ENCODE data around the gene LURAP1L. TPM values are rescaled to one million over a fixed set of nuclear protein-coding genes. Genes with fewer than 3 reads are reported as not detected.

Gene LURAP1L
- polyA plus RNA-seq, 1 donor, result 18.8 TPM

DNA sequence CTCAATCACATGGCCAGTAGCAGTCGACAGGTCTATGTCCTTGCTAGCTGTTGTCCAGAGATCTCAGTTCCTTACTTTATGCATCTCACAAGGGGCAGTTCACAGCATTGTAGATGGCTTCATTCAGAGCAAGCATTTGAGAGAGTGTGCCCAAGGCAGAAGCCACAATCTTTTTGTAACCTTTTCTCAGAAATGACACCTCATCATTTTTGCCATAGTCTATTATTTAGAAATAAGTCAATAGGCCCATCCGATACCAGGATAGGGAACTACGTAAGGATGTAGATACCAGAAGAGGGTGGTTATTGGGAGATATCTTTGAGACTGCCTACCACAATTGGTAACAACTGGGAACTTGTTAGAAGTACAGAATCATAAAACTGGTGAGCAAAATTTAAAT, 37.1 kb downstream of the LURAP1L start:
- DNase-seq, result no peak

DNA sequence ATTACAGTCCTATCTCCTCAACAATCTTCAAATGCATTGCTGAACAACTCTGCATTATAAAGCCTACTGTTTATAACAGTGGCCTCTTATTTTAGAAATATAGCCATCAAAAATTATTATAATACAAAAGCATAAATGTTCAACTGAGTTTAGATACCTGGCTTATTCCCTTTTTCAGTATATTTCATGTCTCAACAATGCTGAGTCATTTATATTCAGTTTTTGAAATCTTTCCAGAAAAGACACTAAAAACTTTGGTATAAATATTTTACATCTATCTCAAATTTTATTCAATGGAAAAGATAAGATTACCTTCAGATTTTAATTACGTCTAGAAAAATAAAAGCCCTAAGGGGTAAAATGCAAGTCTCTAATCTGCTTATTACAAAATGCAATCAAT, 37.9 kb downstream of the LURAP1L start:
- DNase-seq, result no peak

DNA sequence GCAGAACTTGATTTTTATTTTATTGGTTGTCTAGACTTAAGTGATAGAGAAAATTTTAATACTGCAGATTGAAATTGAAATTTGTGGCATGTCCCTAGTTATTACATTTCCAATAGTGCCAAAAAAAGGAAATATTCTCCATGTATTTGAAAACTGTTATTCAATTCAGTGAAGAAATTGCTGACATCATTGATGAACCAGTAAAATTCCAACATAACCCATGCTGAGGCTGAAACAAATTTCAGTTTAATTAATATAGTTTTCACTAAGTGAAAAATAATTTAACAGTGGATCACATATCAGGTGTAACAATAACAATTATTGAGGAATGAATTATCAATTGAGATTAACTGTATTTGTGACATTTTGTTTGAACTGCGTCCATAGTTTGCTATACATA, 38.7 kb downstream of the LURAP1L start:
- DNase-seq, result no peak

DNA sequence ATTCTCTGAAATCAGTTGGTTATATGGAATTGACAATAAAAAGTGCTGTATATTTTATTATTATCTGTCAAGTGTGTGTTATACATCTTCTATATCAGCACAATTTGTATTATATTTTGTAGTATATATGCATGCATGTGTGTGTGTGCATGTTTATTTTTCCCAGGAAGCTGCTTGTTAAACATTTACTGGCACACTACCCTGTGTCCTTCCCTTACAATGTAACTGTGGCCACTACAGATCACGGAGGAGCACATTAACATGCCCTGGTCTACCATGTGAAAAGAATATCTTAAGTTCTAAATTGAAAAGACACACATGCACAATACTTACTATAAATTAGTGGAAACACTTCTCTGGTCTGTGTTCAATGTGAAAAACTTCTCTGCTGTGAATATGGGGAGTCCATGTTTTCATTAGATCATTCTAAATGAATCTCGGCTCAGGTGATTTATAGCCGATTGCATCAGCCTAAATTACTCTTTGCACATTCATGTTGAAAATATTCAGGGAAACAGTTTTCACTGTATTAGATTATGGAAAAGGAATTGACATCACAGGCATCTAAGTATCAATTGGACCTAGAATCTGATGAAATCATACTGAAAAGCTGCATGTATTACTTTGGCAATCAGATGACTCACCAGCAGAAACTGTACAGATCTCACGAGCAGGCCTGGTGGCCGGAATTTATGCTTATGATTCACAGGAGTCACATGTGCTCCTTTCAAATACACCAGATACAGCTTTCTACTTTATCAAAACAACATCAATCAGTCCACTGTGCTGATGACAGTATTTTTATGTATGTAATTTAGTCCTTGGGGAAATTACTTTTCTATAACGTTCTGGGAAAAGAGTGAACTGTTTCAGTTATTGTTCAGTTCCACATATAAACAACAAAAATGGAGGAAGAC, 39.4 kb downstream of the LURAP1L start:
- peak; percentile 72 for DNase-seq

DNA sequence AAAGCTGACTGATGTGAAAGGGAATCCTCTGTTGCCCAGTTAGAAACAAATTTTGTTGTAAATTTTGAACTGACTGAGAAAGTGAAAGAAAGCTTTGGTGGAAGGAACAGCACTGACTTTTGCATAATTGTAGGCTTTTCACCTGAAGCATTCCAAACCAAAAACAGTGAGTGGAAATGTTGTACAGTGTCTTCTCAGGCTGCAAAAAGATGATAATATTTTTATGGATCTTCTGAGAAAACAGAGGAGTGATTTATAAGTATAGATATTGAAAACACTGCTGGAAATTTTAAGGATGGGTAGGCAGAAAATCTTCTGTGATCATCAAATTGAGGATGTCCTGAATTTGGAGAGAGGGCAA, 40.0 kb downstream of the LURAP1L start:
- no peak for DNase-seq

DNA sequence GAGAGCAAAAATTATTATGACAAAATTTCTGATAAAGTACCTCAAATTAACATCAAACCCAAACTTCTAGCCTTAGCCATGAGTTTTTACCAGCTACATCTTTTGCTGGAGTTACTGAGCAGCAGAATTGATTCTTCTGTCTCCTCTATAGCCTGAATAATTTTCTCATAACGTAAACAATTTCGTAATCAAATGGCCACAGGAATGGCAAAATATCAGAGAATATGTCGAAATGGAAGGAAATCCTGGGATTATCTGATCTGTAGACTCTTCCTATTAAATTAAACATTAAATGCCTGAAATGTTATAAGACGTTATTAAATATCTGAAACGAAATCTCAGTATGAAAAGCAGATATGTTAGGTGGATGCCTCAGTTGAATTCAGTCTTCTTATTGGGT, 41.1 kb downstream of the LURAP1L start:
- DNase-seq, result no peak

DNA sequence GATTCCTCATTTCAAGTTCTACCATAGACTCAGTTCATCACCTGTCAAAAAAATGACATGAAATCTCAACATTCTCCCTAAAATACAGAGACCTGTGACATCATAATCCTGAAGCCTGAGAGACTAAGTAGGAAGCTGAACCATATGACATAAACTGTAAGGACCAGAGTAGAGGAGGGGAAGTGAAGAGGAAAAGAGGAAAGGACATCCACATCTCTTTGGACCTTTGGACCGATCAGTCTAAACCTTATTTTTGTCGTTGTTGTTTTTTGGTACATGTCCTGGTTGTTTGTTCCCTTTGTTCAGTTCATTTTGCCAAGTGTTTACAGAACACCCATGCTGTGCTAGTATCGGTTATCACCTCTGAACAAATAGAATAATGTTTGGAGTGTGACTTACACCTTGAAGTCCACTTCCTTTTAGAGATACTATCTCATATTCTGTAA, 41.9 kb downstream of the LURAP1L start:
- DNase-seq, result no peak

DNA sequence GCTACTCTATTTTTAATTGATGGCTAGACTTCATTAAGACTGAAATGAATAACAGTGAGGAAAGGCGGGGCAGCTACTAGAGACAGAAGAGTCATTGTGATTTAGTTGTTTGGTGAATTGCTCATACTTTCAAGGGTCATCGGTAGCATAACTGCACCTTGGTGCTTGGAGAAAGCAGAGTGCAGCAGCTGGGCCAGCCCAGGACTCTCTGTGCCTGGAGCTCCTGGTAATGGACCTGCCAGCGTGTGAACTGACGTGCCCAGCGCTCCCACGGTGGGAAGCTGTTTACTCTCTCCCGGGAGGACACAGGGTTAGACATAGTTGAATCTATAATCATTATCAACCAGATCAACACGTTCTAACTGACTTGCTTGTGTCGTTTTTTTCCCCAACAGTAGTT, 42.9 kb downstream of the LURAP1L start:
- peak; percentile 28 for DNase-seq

DNA sequence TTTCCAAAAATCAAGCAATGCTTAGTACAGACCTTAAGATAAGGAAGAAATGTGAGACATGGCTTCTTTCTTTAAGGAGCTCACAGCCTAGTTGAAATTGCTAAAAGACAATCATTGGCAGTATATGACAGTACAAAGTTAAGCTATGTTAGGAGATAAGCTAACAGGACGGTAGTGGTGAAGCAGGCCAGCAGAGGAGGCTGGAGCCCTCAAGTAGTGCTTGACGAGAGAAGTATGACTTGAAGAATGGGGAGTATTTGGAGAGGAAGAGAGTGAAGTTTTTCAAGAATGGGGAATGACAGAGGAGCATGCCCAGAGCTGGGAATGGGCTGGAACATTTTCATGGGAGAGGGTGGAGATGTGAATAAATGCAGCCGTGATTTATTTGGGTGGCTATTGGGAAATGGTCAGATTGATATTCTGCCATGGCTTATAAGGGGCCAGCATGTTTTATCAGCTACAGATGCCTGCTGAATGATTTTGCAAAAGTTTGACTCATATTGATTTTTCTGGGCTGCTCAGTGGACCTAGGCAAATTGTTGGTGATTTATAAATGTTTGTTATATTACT, 43.7 kb downstream of the LURAP1L start:
- DNase-seq, result no peak

DNA sequence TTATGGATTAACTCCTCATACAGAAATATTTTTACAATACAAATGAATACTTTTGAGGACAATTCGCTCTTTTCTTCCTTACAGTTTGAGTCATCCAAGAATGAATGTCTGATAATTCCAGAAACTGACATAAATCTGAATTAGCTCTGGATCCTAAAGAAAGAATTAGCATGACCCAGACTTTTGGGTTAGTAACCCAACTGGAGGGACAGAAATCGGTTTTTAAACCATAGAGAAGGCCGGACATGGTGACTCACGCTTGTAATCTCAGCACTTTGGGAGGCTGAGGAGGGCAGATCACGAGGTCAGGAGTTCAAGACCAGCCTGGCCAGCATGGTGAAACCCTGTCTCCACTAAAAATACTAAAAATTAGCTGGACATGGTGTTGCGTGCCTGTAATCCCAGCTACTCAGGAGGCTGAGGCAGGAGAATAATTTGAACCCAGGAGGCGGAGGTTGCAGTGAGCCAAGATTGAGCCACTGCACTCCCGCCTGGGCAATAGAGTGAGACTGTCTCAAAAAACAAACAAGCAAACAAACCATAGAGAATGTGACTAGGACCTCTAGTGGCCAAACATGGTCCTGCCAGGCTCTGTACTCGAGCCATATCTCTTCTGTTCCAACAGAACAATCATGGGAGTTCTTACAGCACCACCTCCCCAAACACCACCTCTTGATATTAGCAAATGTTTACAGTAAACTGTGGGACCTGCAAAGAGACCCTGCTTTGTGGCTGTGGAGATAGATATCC, 44.8 kb downstream of the LURAP1L start:
- no peak for DNase-seq

DNA sequence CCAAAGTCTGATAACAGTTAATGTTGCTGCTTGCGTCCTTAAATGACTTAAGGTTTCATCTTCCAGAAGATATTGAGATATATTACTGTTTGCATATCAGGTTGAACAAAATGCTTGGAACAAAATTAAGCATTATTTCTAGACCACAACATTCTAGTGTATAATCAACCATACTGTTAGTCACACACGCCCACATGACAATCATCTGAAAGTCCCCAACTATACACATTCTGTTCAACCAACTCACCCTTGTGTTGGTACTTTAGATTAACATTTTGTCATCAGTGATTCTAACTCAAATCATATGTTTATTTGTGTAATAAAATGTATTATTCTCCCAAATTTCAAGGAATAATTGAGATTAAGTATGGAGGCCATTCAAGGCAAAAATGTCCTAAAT, 47.3 kb downstream of the LURAP1L start:
- no peak for DNase-seq

DNA sequence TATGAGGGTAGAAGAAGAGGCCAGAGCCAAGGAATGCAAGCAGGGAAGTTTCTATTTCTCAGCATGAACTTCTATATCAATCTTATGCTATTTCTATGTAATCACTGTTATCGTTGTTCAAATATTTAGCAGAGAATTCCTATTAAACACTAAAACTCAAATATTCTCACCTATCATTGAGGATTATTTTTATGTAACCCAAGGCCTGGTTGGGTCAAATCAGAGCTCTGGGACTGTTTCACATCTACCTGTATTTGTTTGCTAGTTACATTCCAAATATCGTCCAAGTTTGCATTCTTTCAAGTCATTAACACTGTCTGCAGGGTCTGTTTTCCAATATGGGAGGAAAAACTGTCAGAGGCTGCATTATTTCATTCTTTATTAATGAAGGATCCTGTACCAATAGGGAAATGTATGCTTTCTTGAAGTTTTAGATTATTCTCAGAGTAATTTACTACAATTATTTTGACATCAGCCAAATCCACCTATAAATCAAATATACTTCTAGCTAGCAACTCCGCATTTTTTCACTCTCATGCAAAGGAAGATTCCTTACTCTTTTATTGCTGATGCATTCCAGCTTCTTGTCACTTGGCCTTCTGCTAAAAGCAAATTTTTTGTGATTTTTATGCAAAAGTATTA, 52.2 kb downstream of the LURAP1L start:
- no peak for DNase-seq

DNA sequence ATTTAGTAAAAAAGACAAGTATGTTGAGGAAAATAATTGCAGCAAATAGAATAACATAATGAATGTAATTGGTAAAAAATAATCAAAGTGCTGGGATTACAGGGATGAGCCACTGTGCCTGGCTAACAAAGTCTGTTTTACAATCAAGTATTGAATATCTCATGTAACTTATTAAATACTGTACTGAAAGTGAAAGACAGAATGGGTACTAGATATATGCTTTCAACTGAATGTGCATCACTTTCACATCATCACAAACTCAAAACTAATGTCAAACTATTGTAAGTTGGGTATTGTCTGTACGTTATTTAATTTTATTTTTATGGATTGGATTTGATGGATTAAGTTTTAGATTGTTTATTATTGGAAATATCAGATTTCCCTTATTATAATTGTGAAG, 58.9 kb downstream of the LURAP1L start:
- no peak for DNase-seq

DNA sequence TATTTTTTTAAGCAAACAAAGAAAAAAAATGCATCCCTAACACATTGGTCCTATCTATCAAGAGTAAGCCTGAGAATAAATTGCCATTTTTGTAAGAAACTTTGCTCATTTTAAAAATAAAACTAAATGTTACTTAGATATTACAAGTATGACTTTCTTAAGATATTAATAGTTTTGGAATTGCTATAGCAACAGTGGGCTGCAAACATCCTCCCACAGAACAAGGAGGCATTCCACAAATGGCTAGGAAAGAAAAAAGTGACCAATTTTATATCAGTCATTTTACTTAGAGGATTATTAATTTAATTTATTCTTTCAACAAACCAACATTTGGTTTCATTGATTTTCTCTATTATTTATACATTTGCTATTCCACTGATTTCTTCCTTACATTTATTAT, 63.7 kb downstream of the LURAP1L start:
- no peak for DNase-seq

DNA sequence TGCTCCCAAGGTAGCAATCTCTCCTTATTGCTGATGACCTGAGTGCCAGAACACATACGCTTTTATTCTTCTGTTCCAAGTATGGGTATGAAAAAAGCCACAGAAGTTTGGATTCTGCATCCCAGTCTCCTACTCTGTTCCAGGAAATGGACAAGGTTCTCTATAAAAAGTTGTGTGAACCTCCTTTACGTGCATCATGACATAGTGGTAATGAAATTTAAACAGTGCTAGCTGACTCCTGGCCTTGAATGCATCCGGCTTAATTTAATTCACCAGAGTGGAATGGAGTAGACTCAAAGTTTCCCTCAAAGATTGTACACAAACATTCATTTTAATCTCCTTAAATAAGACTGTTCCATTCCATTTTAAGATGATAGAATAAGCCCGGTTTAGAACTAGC, 68.9 kb downstream of the LURAP1L start:
- no peak for DNase-seq

DNA sequence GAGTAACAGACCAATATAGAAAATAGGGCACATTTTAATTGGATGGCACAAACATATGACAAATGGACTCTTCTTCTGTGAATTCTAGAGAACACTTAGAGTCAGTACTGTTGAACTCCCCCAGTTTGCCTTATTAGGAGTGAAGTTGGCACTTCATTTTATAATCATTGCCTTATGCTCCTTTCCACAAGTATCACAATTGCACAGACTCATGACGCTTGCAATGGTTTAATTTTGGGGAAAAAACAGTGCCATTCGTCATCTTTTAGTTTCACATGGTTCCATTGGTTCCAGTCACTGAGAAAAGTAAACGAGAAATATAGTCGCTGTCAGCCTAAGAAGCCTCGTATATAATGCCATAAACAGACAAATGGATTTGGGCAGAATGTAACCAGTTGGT, 71.2 kb downstream of the LURAP1L start:
- DNase-seq, result no peak

DNA sequence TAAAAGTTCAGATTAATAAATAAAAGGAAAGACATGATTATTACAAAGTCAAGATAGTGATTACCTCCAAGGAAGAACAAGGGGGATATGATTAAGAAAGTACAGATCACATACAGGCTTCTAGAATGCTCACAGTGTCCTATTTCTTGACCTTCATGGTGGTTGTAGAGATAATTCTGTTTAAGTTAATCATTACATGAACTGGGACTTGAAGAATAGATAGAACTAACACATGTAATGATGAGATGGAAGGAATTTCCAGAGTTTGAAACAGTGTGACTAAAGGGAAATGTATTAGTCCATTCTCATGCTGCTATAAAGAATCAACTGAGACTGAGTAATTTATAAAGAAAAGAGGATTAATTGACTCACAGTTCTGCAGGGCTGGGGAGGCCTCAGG, 72.7 kb downstream of the LURAP1L start:
- no peak for DNase-seq

DNA sequence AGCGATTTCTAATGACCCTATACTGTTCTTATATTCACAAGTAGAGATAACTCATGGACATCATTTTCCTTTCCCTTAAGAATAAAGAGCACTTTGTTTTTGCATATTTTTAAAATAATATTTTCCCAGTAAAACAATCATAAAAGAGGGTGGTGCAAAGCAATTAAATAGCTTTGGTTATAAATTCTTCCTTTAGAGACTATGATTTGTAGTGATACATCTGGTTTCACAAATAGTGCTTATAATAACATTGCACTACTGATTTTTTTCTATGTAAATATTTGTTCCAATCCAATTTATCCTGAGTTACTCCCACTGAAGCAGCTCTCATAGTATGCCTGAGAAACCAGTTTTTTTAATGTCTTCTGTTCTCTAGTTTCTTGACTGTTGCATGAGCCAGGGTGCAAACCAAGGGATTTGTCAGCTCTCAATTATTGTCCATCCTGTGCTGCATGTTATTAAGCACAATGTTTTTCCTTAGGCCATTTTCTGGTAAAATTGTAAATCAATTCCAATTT, 74.7 kb downstream of the LURAP1L start:
- no peak for DNase-seq

DNA sequence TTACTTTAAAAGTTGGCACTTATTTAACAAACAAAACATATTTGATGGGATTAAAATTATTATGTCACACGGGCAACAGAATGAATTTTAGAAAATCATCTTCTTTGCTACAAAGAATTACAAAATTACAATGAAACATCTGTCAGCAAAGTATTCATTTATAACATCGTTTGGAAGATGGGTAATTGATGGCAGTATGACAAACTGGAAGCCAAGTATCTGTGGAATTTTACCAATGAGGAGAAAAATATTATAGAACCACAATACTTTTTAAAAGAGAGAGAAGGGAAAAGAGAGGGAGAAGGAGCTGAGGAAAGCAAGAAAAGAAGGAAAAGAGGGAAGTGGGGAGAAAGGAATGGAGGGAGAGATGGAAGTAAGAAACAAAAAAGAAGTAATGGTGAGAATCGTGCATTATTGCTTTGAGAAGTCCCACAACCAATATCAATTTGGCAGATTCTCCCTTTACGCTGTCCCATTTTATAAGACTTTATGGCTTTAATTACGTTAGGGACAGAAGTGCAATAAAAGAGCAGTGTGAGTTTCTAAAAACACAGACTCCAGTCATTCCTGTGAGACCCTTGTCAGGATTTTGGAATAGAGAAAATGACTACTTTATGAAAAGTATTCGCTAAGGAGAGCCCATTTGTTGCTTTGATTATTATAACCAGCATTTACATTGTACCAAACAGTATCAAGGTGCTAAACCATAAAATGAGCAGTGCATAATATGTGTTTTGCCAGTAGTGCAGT, 76.7 kb downstream of the LURAP1L start:
- DNase-seq, result no peak

DNA sequence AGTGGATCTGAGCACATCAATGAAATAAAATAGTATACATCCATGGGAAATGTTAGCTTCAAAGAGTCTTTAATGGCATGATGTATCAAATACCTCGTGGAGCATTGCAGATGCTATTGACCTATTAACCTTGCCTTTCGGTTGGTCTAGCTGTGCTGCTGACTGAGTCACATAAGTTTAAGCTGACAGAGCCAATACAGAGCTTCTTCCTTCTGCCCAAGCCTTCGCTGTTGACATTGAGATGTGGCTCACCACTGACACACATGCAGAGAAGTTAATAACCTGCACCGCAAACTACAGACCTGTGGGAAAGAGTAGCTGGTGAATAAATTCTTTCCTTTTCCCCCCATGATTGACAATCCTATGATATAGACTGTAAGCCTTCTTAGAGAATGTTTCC, 78.2 kb downstream of the LURAP1L start:
- DNase-seq, result no peak

DNA sequence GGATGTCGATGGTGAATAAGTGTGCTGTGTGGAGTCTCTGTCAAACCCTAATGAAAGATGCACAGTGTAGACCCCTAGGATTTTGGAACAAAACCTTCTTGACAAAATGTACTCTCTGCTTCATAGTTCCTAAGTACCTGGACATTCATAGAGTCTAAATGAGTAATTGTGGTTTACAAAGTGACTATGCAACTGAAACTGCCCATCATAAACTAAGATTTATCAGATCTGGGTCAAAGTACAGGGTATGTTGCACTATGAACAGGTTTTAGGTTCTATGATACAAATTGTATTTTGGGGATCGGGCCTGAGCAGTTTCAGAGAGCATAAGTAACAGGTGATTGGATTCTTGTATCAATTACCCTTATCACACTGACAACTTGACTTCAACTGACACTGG, 79.4 kb downstream of the LURAP1L start:
- DNase-seq, result no peak

DNA sequence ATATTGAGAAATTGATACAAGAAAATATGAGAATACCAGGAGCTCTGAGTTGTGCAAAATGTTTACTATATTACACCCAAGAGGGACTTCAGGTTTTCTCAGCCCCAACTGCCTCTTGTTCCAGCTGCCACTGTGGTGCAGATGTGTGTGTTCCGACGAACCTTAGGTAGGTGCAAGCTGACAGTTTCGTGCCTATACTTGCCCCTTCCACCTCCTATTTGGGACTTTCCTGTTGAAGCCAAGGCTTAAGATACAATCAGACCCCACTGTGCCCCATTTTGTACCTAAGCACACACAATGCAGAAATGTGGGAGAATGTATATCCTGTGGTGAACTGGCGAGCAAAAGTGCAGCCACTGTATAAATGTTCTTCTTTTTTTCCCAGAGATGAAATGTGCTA, 80.2 kb downstream of the LURAP1L start:
- no peak for DNase-seq

Data from left kidney (tissue), 2 donors.